GM19328 (cell line): ENCODE data around the gene RALB.
A peak's percentile ranks its signal among the peaks of the same experiment; 100 is the strongest.
"Not testable (repeated sequence)": the region's sequence is repeated elsewhere in the genome, so short reads cannot be mapped to it uniquely, and the experiment has no call there.

ENCODE experiments used
- ATAC-seq: cut with Tn5 transposase; IDR thresholded peaks from one replicate; pipeline ENCODE4 v1.9.1; 2021; ENCODE audit warnings: mild to moderate bottlenecking, moderate library complexity; ENCODE audit not compliant: unreplicated experiment

The RALB gene

GRCh38 chr2:120241684-120242083 lies 11.0 kb upstream of the RALB start:
- no peak for ATAC-seq

- no peak for ATAC-seq
These were observed 9.4 kb upstream of the RALB start for GRCh38 chr2:120243211-120243610.

GRCh38 chr2:120243875-120244553 lies 8.6 kb upstream of the RALB start:
- ATAC-seq, result no peak

GRCh38 chr2:120244656-120245519 lies 7.8 kb upstream of the RALB start:
- ATAC-seq, result no peak

GRCh38 chr2:120245520-120246332 lies 6.9 kb upstream of the RALB start:
- ATAC-seq, result no peak

GRCh38 chr2:120246546-120247300 lies 5.9 kb upstream of the RALB start:
- ATAC-seq, result no peak

GRCh38 chr2:120247851-120248250 lies 4.8 kb upstream of the RALB start:
- no peak for ATAC-seq

GRCh38 chr2:120250640-120251039 lies 2.0 kb upstream of the RALB start:
- no peak for ATAC-seq

- ATAC-seq, result no peak
These were observed 1.6 kb upstream of the RALB start for GRCh38 chr2:120251078-120251477.

- no peak for ATAC-seq
These were observed 800 bp upstream of the RALB start for GRCh38 chr2:120251880-120252224.

GRCh38 chr2:120253021-120253882 lies 600 bp downstream of the RALB start:
- peak; percentile 31 for ATAC-seq

GRCh38 chr2:120254178-120254577 lies 1.5 kb downstream of the RALB start:
- ATAC-seq, result no peak

GRCh38 chr2:120255071-120255470 lies 2.4 kb downstream of the RALB start:
- ATAC-seq, result no peak

GRCh38 chr2:120255986-120256650 lies 3.5 kb downstream of the RALB start:
- no peak for ATAC-seq

GRCh38 chr2:120256651-120257000 lies 4.0 kb downstream of the RALB start:
- no peak for ATAC-seq

- no peak for ATAC-seq
These were observed 4.9 kb downstream of the RALB start for GRCh38 chr2:120257522-120257921.

- no peak for ATAC-seq
These were observed 5.5 kb downstream of the RALB start for GRCh38 chr2:120258196-120258595.

GRCh38 chr2:120259939-120260338 lies 7.3 kb downstream of the RALB start:
- not testable (repeated sequence) for ATAC-seq

- ATAC-seq, result no peak
These were observed 8.1 kb downstream of the RALB start for GRCh38 chr2:120260736-120261135.
